K562 treated with DMSO at 1 percent for 12 hours (cell line): ENCODE data around the gene ANGPTL3. TPM values are rescaled to one million over a fixed set of nuclear protein-coding genes. Genes with fewer than 3 reads are reported as not detected.

Source experiments
- total RNA-seq: library from RNA; unstranded; fragments of 300-600 nt; gene quantifications from 2 replicates; pipeline ENCODE4 v1.2.3, GENCODE V29; 2022; ENCODE audit not compliant: insufficient read depth

Gene ANGPTL3
- not detected in 2 replicates for total RNA-seq

GRCh38 chr1:62597281-62597680, at the start of gene ANGPTL3:
Gene ANGPTL3, plus strand, starts transcription at chr1:62597520. Its CDS starts 47 bp downstream, at chr1:62597567.

Other genes with a start within 250 kb of the ANGPTL3 start
- gene USP1, start 160.5 kb upstream of the ANGPTL3 start, total RNA-seq = 14.2 and 46.2 TPM in 2 replicates
- gene DOCK7, start 90.9 kb downstream of the ANGPTL3 start, total RNA-seq = 3.5 and 10.3 TPM in 2 replicates
- gene ATG4C, start 186.6 kb downstream of the ANGPTL3 start, total RNA-seq = 3.9 and 9.5 TPM in 2 replicates